Smooth muscle cell (in vitro differentiated cells): ENCODE measurements around the gene CTDNEP1. TPM values are rescaled to one million over a fixed set of nuclear protein-coding genes. Genes with fewer than 3 reads are reported as not detected.
A peak's percentile ranks its signal among the peaks of the same experiment; 100 is the strongest.

Experiments used
- DNase-seq: peaks from one replicate; lab custom pipeline; 2025; ENCODE audit not compliant: unreplicated experiment; lab: John Stamatoyannopoulos, UW
- H2AFZ ChIP-seq: fragments of 200-600 bp; sonication (generic); 2 replicates; pipeline ENCODE4 v1.6.0; 2016; ENCODE audit warnings: antibody characterized with exemption, low read depth, mild to moderate bottlenecking
- H3F3A ChIP-seq: fragments of 200-600 bp; sonication (generic); 2 replicates; pipeline ENCODE4 v1.6.0; 2017; ENCODE audit warnings: antibody characterized with exemption, low read depth
- H3K27ac ChIP-seq: fragments of 200-600 bp; sonication (generic); 2 replicates; pipeline ENCODE4 v1.5.1; 2016; ENCODE audit warnings: low read depth, mild to moderate bottlenecking
- H3K27me3 ChIP-seq: fragments of 200-600 bp; sonication (generic); 2 replicates; pipeline ENCODE4 v1.6.1; 2016; ENCODE audit warnings: low read depth, mild to moderate bottlenecking
- H3K36me3 ChIP-seq: fragments of 200-600 bp; sonication (generic); 2 replicates; pipeline ENCODE4 v1.5.1; 2016; ENCODE audit warnings: low read depth
- H3K4me1 ChIP-seq: fragments of 200-600 bp; sonication (generic); 2 replicates; pipeline ENCODE4 v1.5.1; 2016; ENCODE audit warnings: low read depth
- H3K4me2 ChIP-seq: fragments of 200-600 bp; sonication (generic); 2 replicates; pipeline ENCODE4 v1.6.0; 2016; ENCODE audit warnings: mild to moderate bottlenecking
- H3K4me3 ChIP-seq: fragments of 200-600 bp; sonication (generic); 2 replicates; pipeline ENCODE4 v1.5.1; 2016; ENCODE audit warnings: mild to moderate bottlenecking
- H3K79me2 ChIP-seq: fragments of 200-600 bp; sonication (generic); 2 replicates; pipeline ENCODE4 v1.6.0; 2016; ENCODE audit warnings: low read depth, mild to moderate bottlenecking
- H3K9ac ChIP-seq: fragments of 200-600 bp; sonication (generic); 2 replicates; pipeline ENCODE4 v1.6.0; 2016; ENCODE audit warnings: low read depth
- H3K9me3 ChIP-seq: fragments of 200-600 bp; sonication (generic); replicated peaks from 2 replicates; pipeline ENCODE4 v1.5.1; 2016; ENCODE audit warnings: low read depth
- H4K20me1 ChIP-seq: fragments of 200-600 bp; sonication (generic); 2 replicates; pipeline ENCODE4 v1.6.0; 2016; ENCODE audit warnings: low read depth
- CTCF ChIP-seq: fragments of 200-600 bp; sonication (generic); IDR thresholded peaks from 2 replicates; pipeline ENCODE4 v1.5.1; 2017; ENCODE audit warnings: borderline replicate concordance, mild to moderate bottlenecking, antibody characterized with exemption; ENCODE audit not compliant: insufficient read depth, poor library complexity, severe bottlenecking
- WGBS: methylation state at CpG from one replicate; pipeline ENCODE4 v1.1.7; 2016; ENCODE audit warnings: low lambda C conversion rate; 5-methylcytosine and 5-hydroxymethylcytosine counted together
- polyA plus RNA-seq: library from polyadenylated mRNA; unstranded; fragments of >200 nt; fragmentation: Nextera tagmentation; extraction: Ambion mirVana; gene quantifications from 2 replicates; pipeline ENCODE4 v1.2.1, GENCODE V29; 2016
- total RNA-seq: library from RNA; depleted of rRNA; stranded (reverse); fragments of >200 nt; gene quantifications from 2 replicates; pipeline ENCODE4 v1.2.3, GENCODE V29; 2014

CTDNEP1 gene
- total and polyA plus RNA-seq, 2 experiments from 2014 or later, result 57.5 to 88.4 TPM

DNA sequence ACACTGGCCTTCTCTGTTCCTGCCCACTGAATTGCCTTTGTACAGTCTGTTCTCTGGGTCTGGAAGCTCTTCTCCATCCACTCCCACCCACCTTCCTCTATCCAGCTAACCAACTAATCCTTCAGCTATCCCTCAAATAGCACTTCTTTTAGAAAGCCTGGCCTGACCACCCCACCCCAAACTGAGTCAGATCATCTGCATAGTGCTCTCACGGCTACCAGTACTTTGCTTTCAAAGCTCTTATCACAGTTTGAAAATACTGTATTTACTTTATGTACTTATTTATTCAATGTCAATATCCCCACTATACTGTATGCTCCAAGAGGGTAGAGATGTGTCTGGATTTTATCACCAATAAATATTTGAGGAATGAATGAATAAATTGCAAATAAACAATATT is 15.2 kb upstream of the CTDNEP1 start:
- Histone ChIP-seq H3K9ac (no peak overlapping the region), H3F3A (peaks cover 11% of the 10 kb centered on the region), H3K4me3 (no peak overlapping the region), H4K20me1 (no peaks in the 10 kb centered on the region), H3K36me3 (no peaks in the 10 kb centered on the region), H3K27me3 (peaks cover 18% of the 10 kb centered on the region), H2AFZ (no peak overlapping the region), H3K27ac (peak overlapping the region; percentile 37), H3K4me1 (peaks cover 5% of the 10 kb centered on the region), H3K9me3 (no peaks in the 10 kb centered on the region), H3K79me2 (no peaks in the 10 kb centered on the region), H3K4me2 (no peak overlapping the region)
- no peak for DNase-seq
- 15% methylated on average over 1 of the region's 1 CpG for WGBS
- no peak for TF ChIP-seq CTCF

DNA sequence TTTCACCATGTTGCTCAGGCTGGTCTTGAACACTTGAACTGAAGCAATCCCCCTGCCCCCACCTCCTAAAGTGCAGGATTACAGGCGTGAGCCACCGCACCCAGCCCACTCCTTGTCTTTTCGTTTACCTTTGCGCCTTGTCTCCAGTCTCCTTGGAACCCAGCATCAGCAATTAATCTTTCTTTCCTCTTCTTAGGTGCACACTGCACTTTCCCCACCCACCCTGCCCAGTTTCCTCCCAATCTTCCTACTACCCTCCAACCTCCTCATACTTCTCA is 12.2 kb upstream of the CTDNEP1 start:
- Histone ChIP-seq H3K9ac (no peak overlapping the region), H3K36me3 (no peaks in the 10 kb centered on the region), H3K27ac (no peak overlapping the region), H4K20me1 (no peaks in the 10 kb centered on the region), H3K4me2 (peak overlapping the region; percentile 87), H3K9me3 (no peaks in the 10 kb centered on the region), H2AFZ (no peak overlapping the region), H3K27me3 (peaks cover 31% of the 10 kb centered on the region), H3F3A (peaks cover 12% of the 10 kb centered on the region), H3K4me3 (peak overlapping the region; percentile 59), H3K79me2 (no peaks in the 10 kb centered on the region), H3K4me1 (peaks cover 5% of the 10 kb centered on the region)
- no peak for TF ChIP-seq CTCF
- whole genome bisulfite sequencing, result 62% methylated on average over 4 of the region's 4 CpGs
- DNase-seq, result no peak

GRCh38 chr17:7262935-7263800 is 11.6 kb upstream of the CTDNEP1 start:
- Histone ChIP-seq H3K27ac (peak overlapping the region; percentile 24), H3F3A (peaks cover 15% of the 10 kb centered on the region), H4K20me1 (no peaks in the 10 kb centered on the region), H3K9me3 (no peaks in the 10 kb centered on the region), H3K79me2 (no peaks in the 10 kb centered on the region), H3K36me3 (no peaks in the 10 kb centered on the region), H3K27me3 (peaks cover 31% of the 10 kb centered on the region), H3K4me1 (peaks cover 5% of the 10 kb centered on the region), H3K4me3 (peak overlapping the region; percentile 59), H3K9ac (no peak overlapping the region), H3K4me2 (peak overlapping the region; percentile 87), H2AFZ (no peak overlapping the region)
- DNase-seq, result no peak
- 13% methylated on average over 26 of the region's 26 CpGs for WGBS
- TF ChIP-seq CTCF, result no peak
